Right lobe of liver (tissue), 6 donors: ENCODE results near the gene MACROD2. TPM values are rescaled to one million over a fixed set of nuclear protein-coding genes. Genes with fewer than 3 reads are reported as not detected.
A peak's percentile ranks its signal among the peaks of the same experiment; 100 is the strongest.

Experiments
- ATAC-seq, 4 donors: fragments of 200-7000 bp; cut with Tn5 transposase; one replicate each; pipeline ENCODE4 v1.9.1; 2020; ENCODE audit warnings: mild to moderate bottlenecking in 4 of 4, moderate library complexity in 4 of 4
- DNase-seq, 3 donors: peaks; one replicate each; pipeline ENCODE4 v3.0.0-alpha.2; 2020
- H3K27ac ChIP-seq, 3 donors: fragments of 200-600 bp; one replicate each; pipeline ENCODE4 v1.8.0; 2022
- H3K27me3 ChIP-seq, 2 donors: fragments of 200-600 bp; one replicate each; pipeline ENCODE4 v1.8.0; 2022
- H3K36me3 ChIP-seq, 4 donors: fragments of 200-600 bp; sonication (generic) in 1 of 4; one replicate each; pipeline versions ENCODE4 v1.5.1 to v1.8.0; 2017 to 2022; ENCODE audit warnings: control low read depth in 1 of 4
- H3K4me1 ChIP-seq, 4 donors: fragments of 200-600 bp; sonication (generic) in 1 of 4; one replicate each; pipeline versions ENCODE4 v1.5.1 to v1.8.0; 2017 to 2022; ENCODE audit warnings: control low read depth in 1 of 4
- H3K4me3 ChIP-seq, 3 donors: fragments of 200-600 bp; one replicate each; pipeline ENCODE4 v1.8.0; 2022
- H3K9me3 ChIP-seq, 4 donors: fragments of 200-600 bp; sonication (generic) in 1 of 4; one replicate each; pipeline versions ENCODE4 v1.5.1 to v1.8.0; 2017 to 2022; ENCODE audit warnings: control low read depth in 1 of 4
- CTCF ChIP-seq, 4 donors: fragments of 200-600 bp in 3 of 4; fragments of 450-650 bp in 1 of 4; IDR thresholded peaks; one replicate each; pipeline versions ENCODE4 v1.5.1 to v1.8.0; 2016 to 2022; ENCODE audit warnings: antibody characterized with exemption in 4 of 4, mild to moderate bottlenecking in 2 of 4
- POLR2A ChIP-seq: fragments of 450-650 bp; IDR thresholded peaks from one replicate; pipeline ENCODE4 v1.6.1; 2017; ENCODE audit warnings: antibody characterized with exemption, mild to moderate bottlenecking
- WGBS: methylation state at CpG from one replicate; pipeline ENCODE4 v1.1.6; 2018; ENCODE audit warnings: low coverage, low lambda C conversion rate; ENCODE audit not compliant: insufficient coverage; ENCODE audit errors: missing lambda C conversion rate; 5-methylcytosine and 5-hydroxymethylcytosine counted together
- intact Hi-C, 2 donors: fragments of 100-400 bp; cut with DNase I; formaldehyde crosslinking; loops; one replicate each; pipeline versions ENCODE4 v1.11.2 to v1.14.1; 2022
- total RNA-seq, 6 experiments: library from RNA; depleted of rRNA in 2 of 6; stranded (reverse); fragments of >200 nt in 2 of 6; fragmentation: NEBNext Ultra II Directional in 3 of 6; extraction: Animal tissue kit (Norgen Biotek cat#: 25700) in 3 of 6; gene quantifications; one replicate each; pipeline versions ENCODE4 v1.1.0 to v1.2.4, GENCODE V29; 2016 to 2023
- donor health status: DM: no; HTN: yes; CAD: no.
- donor health status: DM: no; HTN: no; CAD: no.
- donor health status: DM: no; HTN: no; CAD: no.
- donor health status: DM: no; HTN: yes; CAD: no.
- donor health status: DM: no; HTN: yes; CAD: no.

The MACROD2 gene
- total RNA-seq, 6 experiments from 2014 or later = 1.2 to 5.5 (median 3.3) TPM

DNA sequence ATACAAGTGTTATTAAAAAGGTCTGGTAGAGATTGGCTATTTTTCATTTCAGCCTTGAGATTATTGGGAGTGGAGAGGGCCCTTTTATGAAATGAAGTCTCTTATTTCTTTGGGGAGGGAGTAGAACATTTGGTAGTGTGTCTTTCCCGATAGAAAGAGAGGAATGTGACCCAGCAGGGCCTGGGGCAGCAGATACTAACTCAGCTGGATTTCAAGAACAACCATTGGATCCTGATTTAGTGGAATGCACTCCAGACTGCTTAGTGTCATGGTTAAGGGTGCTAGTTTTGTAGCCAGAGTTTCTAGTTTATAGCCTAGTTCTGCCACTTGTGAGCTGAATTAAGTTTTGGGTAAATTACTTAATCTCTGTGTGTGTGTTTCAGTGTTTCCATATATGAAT, 360.5 kb downstream of the MACROD2 start:
- no peak overlapping the region for H3K27ac ChIP-seq
- DNase-seq (no peak), ATAC-seq (no peak)
- H3K4me1 ChIP-seq = peaks cover 0 to 20% (median 2%) of the 10 kb centered on the region in 4 donors
- no peaks in the 10 kb centered on the region for H3K27me3 ChIP-seq
- intact Hi-C loops = no loop called here
- TF ChIP-seq CTCF (IDR thresholded peaks at IDR 0.05) (no peak), POLR2A (no peak)
- H3K36me3 ChIP-seq = no peaks in the 10 kb centered on the region
- no peaks in the 10 kb centered on the region for H3K9me3 ChIP-seq
- no peak overlapping the region for H3K4me3 ChIP-seq
- 33% methylated on average over 1 of the region's 1 CpG for WGBS

DNA sequence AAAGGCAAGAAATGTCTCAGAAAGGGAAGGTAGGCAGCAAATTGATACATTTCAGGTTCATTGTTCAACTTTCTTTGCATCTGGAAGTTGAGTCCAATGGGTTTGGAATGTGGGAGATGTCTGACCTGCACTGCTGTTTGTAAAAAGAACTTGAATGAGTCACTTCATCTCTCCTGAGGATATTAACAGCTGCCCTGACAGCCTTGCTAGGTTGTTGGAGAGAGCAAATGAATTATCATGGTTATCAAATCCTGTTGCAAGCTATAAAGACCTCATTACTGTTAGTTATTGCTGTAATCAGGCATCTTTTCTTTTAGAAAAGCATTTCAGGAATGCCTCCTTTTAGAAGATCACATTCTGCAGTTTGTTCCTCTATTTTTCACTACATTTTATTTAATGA, 365.1 kb downstream of the MACROD2 start:
- H3K27ac ChIP-seq = peak overlapping the region in 1 of 3 donors; percentile 82
- no peaks in the 10 kb centered on the region for H3K36me3 ChIP-seq

DNA sequence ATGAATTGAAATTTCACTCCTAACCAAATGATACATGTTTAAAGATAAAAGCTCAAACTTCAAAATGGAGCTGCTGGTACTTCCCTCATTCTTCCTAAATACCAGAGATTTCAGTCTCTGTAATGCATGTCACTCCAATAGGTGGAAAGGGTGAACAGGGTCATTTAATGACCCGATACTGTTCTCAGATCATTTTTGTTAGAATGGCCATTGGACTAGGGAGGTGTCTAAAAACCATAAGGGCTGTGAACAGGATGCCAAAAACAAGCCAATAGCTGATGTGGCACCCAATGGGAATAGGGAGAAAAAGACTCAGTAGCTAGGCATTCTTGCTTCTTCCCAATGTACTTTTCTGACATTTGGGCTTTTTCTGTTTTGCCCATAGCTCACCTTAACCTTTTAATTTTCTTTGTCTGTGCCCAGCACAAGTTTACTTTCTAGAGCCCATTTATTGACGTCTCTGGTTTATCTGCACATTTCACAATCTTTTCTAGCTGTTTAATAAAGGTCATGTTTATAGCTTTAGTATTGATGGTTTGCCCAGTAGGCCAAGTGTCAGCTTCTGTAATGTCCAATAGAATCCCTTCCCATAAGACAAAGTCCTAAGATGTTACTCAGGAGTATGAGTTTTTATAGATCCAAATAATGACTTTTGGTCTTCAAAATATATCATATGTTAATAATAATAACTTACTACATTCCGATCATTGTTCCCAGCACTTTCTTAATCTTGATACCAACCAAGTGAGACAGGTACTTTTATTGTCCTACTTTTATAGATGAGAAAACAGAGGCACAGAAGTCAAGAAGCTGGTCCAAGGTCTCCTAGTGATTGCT, 366.4 kb downstream of the MACROD2 start:
- Histone ChIP-seq H3K4me1 (peaks cover 0 to 34% (median 5%) of the 10 kb centered on the region in 4 donors), H3K4me3 (no peak overlapping the region), H3K27me3 (no peaks in the 10 kb centered on the region), H3K9me3 (no peaks in the 10 kb centered on the region), H3K36me3 (no peaks in the 10 kb centered on the region), H3K27ac (peak overlapping the region in 2 of 3 donors; percentile 78 to 82)
- intact Hi-C loops = no loop called here
- DNase-seq = peak in 1 of 3 donors; percentile 62
- WGBS = 51% methylated on average over 3 of the region's 3 CpGs
- TF ChIP-seq POLR2A = no peak
- no peak for TF ChIP-seq CTCF (IDR thresholded peaks at IDR 0.05)
- peak; percentile 85 to 94 (median 90) for ATAC-seq

More for the DNA sequence above, 365.1 kb downstream of the MACROD2 start:
- peaks cover 0 to 34% (median 5%) of the 10 kb centered on the region in 4 donors for H3K4me1 ChIP-seq
- intact Hi-C loops = no loop called here
- no peaks in the 10 kb centered on the region for H3K27me3 ChIP-seq
- no peaks in the 10 kb centered on the region for H3K9me3 ChIP-seq
- no peak overlapping the region for H3K4me3 ChIP-seq
- no peak for TF ChIP-seq CTCF (IDR thresholded peaks at IDR 0.05)
- TF ChIP-seq POLR2A = no peak
- ATAC-seq (no peak), DNase-seq (no peak)

DNA sequence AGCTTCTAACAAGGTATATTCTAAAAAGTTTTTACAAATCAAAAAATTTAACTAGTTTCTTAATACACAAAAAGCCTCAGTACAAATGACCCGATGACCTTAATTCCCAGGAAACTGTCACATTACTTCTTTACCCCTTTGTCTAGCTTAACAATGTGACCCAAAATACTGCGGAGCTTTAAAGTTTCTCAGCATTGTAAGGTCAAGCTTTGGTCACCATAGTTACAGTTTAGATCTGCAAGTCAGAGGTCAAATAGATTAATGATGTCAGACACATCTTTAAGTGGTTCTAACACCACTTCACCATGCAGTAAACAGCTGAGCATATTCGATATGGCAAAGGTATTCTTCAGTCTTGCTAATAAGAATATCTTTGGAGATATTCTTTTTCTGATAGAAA, 378.9 kb downstream of the MACROD2 start:
- H3K36me3 ChIP-seq = no peaks in the 10 kb centered on the region
- 52% methylated on average over 3 of the region's 3 CpGs for WGBS
- ATAC-seq (no peak), DNase-seq (no peak)
- peaks cover 0 to 5% (median 0%) of the 10 kb centered on the region in 4 donors for H3K4me1 ChIP-seq
- intact Hi-C loops = no loop called here
- TF ChIP-seq POLR2A (no peak), CTCF (IDR thresholded peaks at IDR 0.05) (no peak)
- no peak overlapping the region for H3K27ac ChIP-seq
- no peak overlapping the region for H3K4me3 ChIP-seq
- no peaks in the 10 kb centered on the region for H3K9me3 ChIP-seq
- H3K27me3 ChIP-seq = no peaks in the 10 kb centered on the region
